ENCODE results near the gene SLC17A5.
"Not testable (repeated sequence)": the region's sequence is repeated elsewhere in the genome, so short reads cannot be mapped to it uniquely, and the experiment has no call there.

Gene SLC17A5

DNA sequence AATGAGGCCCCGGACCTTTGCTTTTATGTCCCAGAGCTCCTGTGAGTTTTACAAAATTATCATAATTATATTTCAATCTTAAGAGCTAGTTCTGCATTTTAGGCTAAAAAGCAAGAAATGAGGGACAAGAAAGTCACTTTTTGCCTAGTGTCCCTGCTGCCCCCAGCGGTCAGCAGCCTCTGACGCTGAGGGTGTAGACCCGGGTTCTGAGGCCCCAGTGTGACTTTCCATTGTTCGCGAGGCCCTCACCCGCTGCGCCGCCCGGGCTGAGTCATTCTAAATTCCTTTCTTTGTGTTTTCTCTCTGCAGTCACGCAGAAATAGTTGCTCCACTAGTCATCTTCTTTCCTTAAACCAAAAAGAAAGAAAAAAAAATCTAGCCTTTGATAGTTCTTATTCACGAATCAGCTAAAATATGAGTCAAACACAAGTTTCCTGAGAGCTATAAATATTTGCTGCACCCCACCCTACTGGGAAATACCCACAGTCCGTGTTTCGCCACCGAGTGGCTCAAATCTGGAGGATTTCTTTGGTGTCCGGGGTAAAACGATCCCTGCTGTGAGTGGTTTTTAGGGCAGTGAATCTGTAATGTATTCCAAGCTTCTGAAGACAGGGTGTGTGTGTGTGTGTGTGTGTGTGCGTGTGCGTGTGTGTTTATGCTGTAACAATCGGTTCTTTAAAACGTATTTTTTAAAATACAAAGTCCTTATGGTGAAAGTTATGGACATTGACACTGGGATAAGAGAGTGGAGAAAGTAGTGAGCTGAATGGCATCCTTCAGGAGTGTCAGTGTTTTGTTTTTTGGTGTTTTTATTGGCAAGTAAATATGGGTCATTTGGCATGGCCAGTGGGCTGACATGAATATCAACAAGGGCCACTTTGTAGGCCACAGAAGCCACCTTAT, 73.3 kb downstream of the SLC17A5 start:
- H3K4me1 ChIP-seq (ENCODE audit: control insufficient read depth, insufficient read depth, low read length) = peaks cover 41% of the 10 kb centered on the region
- no peaks in the 10 kb centered on the region for H3K27me3 ChIP-seq (ENCODE audit: control insufficient read depth, insufficient read depth, low read length)
- H3K27ac ChIP-seq (ENCODE audit: low read depth, low read length) = peak overlapping the region; percentile 100
- H3K36me3 ChIP-seq (ENCODE audit: control insufficient read depth, insufficient read depth, low read length) = no peaks in the 10 kb centered on the region
- H3K9me3 ChIP-seq (ENCODE audit: control insufficient read depth, insufficient read depth, low read length) = no peaks in the 10 kb centered on the region
- peak overlapping the region; percentile 91 for H3K9ac ChIP-seq (ENCODE audit: low read depth, low read length)
- peak overlapping the region; percentile 46 for H3K4me3 ChIP-seq (ENCODE audit: low read depth, low read length)

DNA sequence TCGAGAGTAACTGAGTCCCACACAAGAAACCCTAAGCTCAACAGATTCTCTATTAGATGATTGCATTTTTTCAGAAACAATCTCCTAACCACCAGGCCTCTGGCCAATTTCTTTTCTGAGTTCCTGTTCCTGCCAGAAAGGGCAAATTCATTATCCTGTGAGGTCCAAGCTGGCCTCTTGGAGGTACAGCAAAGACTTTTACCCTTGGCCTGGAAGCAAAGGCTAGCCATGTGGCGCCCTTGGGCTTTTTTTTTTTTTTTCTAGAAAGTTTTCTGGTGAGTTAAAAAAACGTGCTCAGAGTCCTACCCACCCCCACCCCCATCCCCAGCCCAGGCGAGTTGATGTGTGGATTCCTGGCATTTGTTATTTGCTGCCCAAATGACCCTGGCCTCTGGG, 73.9 kb downstream of the SLC17A5 start:
- no peaks in the 10 kb centered on the region for H3K36me3 ChIP-seq (ENCODE audit: control insufficient read depth, insufficient read depth, low read length)
- H3K4me1 ChIP-seq (ENCODE audit: control insufficient read depth, insufficient read depth, low read length) = peaks cover 36% of the 10 kb centered on the region
- no peaks in the 10 kb centered on the region for H3K27me3 ChIP-seq (ENCODE audit: control insufficient read depth, insufficient read depth, low read length)
- no peak overlapping the region for H3K4me3 ChIP-seq (ENCODE audit: low read depth, low read length)
- peak overlapping the region; percentile 91 for H3K9ac ChIP-seq (ENCODE audit: low read depth, low read length)
- no peaks in the 10 kb centered on the region for H3K9me3 ChIP-seq (ENCODE audit: control insufficient read depth, insufficient read depth, low read length)
- H3K27ac ChIP-seq (ENCODE audit: low read depth, low read length) = peak overlapping the region; percentile 100

DNA sequence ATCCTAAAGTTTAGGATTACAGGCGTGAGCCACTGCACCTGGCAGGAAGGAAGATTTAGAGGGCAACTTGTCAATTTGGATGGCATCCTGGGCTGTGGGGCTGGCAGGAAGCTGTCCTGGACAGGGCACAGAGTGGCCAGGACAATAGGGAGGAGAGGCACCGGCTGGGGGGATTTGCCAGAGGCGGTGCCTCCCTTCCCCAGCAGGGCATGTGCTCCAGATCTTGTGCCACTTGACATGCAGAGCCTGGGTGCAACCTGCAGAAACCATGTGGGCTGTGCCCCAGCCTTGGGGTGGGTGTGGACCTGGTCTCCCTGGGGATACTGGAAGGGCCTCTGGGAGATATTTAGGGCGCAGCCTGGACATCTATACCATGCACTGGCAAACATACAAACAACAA, 74.4 kb downstream of the SLC17A5 start:
- Histone ChIP-seq H3K4me1 (ENCODE audit: control insufficient read depth, insufficient read depth, low read length) (peaks cover 36% of the 10 kb centered on the region), H3K9me3 (ENCODE audit: control insufficient read depth, insufficient read depth, low read length) (no peaks in the 10 kb centered on the region; the same call in 1 of the 2 replicates), H3K27me3 (ENCODE audit: control insufficient read depth, insufficient read depth, low read length) (no peaks in the 10 kb centered on the region), H3K4me3 (ENCODE audit: low read depth, low read length) (no peak overlapping the region), H3K9ac (ENCODE audit: low read depth, low read length) (peak overlapping the region; percentile 91), H3K36me3 (ENCODE audit: control insufficient read depth, insufficient read depth, low read length) (no peaks in the 10 kb centered on the region), H3K27ac (ENCODE audit: low read depth, low read length) (peak overlapping the region; percentile 100)

DNA sequence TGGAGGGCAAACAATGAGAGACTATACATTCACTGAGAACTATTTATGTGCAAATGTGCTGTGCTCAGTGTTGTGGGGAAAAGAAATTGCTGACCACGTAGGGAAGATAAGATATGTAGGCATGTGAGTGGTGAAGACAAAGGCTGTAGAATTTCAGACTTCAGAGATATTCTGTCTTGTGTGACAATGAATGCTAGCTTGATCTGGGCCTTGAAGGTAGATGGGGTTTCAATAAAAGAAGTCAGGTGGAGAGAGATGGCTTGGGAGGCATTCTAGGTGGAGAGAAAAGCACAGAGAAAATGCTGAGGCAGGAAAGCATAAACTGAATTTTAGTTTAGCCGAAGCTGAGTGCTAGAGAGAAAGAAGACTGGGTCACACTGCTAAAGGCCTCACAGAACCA, 76.1 kb downstream of the SLC17A5 start:
- H3K27ac ChIP-seq (ENCODE audit: low read depth, low read length) = peak overlapping the region; percentile 78
- peak overlapping the region; percentile 55; the same call in 1 of the 2 replicates for H3K9ac ChIP-seq (ENCODE audit: low read depth, low read length)
- H3K4me3 ChIP-seq (ENCODE audit: low read depth, low read length) = no peak overlapping the region
- peaks cover 36% of the 10 kb centered on the region for H3K4me1 ChIP-seq (ENCODE audit: control insufficient read depth, insufficient read depth, low read length)
- H3K36me3 ChIP-seq (ENCODE audit: control insufficient read depth, insufficient read depth, low read length) = no peaks in the 10 kb centered on the region
- no peaks in the 10 kb centered on the region; the same call in 1 of the 2 replicates for H3K9me3 ChIP-seq (ENCODE audit: control insufficient read depth, insufficient read depth, low read length)
- H3K27me3 ChIP-seq (ENCODE audit: control insufficient read depth, insufficient read depth, low read length) = no peaks in the 10 kb centered on the region

DNA sequence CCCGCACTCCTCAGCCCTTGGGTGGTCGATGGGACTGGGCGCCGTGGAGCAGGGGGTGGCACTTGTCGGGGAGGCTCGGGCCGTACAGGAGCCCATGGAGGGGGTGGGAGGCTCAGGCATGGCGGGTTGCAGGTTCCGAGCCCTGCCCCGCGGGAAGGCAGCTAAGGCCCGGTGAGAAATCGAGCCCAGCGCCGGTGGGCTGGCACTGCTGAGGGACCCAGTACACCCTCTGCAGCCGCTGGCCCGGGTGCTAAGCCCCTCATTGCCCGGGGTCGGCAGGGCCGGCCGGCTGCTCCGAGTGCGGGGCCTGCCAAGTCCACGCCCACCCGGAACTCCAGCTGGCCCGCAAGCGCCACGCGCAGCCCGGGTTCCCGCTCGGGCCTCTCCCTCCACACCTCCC, 81.3 kb downstream of the SLC17A5 start:
- not testable (repeated sequence) for H3K4me3 ChIP-seq (ENCODE audit: low read depth, low read length); H3K27ac ChIP-seq (ENCODE audit: low read depth, low read length); H3K27me3 ChIP-seq (ENCODE audit: control insufficient read depth, insufficient read depth, low read length); H3K9ac ChIP-seq (ENCODE audit: low read depth, low read length); H3K9me3 ChIP-seq (ENCODE audit: control insufficient read depth, insufficient read depth, low read length); H3K36me3 ChIP-seq (ENCODE audit: control insufficient read depth, insufficient read depth, low read length); H3K4me1 ChIP-seq (ENCODE audit: control insufficient read depth, insufficient read depth, low read length)

DNA sequence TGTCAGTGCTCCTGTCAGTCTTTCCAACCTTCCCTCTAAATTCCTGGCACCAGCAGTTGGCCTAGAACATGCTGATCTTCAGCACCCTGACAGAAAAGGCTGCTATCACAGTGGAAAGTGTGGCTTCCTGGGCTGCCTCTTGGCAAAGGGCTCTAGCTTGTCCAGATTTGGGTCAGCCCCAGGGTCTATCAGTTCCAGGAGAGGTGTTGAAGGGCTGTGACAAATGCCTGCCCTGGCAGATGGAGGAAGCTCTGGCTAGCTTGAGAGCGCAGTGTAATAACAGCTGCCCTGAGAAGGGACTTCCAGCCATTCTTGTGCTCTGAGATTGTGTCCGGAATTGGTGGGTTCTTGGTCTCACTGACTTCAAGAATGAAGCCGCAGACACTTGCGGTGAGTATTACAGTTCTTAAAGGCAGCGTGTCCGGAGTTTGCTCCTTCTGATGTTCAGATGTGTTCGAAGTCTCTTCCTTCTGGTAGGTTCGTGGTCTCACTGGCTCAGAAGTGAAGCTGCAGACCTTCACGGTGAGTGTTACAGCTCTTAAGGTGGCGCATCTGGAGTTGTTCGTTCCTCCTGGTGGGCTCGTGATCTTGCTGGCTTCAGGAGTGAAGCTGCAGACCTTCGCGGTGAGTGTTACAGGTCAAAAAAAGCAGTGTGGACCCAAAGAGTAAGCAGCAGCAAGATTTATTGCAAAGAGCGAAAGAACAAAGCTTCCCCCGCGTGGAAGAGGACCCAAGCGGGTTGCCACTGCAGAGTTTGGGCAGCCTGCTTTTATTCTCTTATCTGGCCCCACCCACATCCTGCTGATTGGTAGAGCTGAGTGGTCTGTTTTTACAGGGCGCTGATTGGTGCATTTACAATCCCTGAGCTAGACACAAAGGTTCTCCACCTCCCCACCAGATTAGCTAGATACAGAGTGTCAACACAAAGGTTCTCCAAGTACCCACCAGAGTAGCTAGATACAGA, 82.3 kb downstream of the SLC17A5 start:
- H3K27ac ChIP-seq (ENCODE audit: low read depth, low read length); H3K4me1 ChIP-seq (ENCODE audit: control insufficient read depth, insufficient read depth, low read length); H3K36me3 ChIP-seq (ENCODE audit: control insufficient read depth, insufficient read depth, low read length); H3K4me3 ChIP-seq (ENCODE audit: low read depth, low read length); H3K27me3 ChIP-seq (ENCODE audit: control insufficient read depth, insufficient read depth, low read length); H3K9ac ChIP-seq (ENCODE audit: low read depth, low read length); H3K9me3 ChIP-seq (ENCODE audit: control insufficient read depth, insufficient read depth, low read length): not testable (repeated sequence)

DNA sequence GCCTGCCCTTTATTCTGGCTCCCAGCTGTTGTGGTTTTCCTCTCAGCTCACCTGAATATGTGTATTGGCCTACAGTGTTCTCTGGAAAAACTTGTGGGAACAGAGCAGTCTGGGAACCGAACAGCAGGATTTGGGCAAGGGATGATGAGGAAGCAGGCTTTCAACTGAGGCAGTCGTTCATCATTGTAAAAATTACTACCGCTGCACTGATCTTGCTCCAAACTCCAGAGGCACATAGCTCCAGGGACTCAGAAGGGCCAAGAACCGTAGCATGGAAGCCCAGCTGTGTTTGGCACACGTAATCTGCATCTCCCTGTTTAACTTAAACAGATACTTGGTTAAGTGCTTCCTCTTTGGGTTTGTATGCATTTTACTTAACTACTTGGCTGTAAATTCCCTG, 84.7 kb downstream of the SLC17A5 start:
- no peak overlapping the region for H3K27ac ChIP-seq (ENCODE audit: low read depth, low read length)
- no peak overlapping the region for H3K4me3 ChIP-seq (ENCODE audit: low read depth, low read length)
- H3K9ac ChIP-seq (ENCODE audit: low read depth, low read length) = no peak overlapping the region
- no peaks in the 10 kb centered on the region for H3K9me3 ChIP-seq (ENCODE audit: control insufficient read depth, insufficient read depth, low read length)
- H3K36me3 ChIP-seq (ENCODE audit: control insufficient read depth, insufficient read depth, low read length) = no peaks in the 10 kb centered on the region
- H3K4me1 ChIP-seq (ENCODE audit: control insufficient read depth, insufficient read depth, low read length) = peaks cover 20% of the 10 kb centered on the region
- no peaks in the 10 kb centered on the region for H3K27me3 ChIP-seq (ENCODE audit: control insufficient read depth, insufficient read depth, low read length)

DNA sequence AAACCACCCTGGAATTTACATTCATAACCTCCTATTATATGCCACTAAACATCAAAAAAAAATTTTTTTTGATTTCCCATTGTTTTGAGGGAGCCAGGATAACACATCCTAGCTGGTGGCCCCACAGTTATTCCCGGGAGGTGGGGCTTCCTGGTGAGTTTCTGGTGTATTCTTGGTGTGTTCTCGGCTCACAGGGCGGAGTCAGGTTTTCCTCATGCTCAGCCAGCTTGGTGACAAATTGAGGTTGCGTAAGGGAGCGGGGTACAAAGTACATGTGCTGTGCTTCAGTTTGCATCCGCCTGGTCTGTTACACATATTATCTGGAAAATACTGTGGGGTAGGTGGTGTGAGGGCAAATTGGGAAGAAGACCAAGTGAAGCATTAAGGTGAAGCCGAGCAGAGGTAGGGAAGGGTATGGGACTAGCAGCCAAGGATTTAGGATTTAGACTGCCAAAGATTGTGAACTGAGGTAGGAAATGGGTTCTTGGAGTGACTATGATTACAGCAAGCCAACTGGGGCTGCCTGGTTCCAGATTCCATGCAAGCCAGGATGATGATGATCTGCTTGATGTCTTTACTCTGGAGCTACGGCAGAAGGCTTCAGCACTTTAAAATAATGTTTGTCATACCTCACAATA, 86.7 kb downstream of the SLC17A5 start:
- Histone ChIP-seq H3K27me3 (ENCODE audit: control insufficient read depth, insufficient read depth, low read length) (no peaks in the 10 kb centered on the region), H3K36me3 (ENCODE audit: control insufficient read depth, insufficient read depth, low read length) (no peaks in the 10 kb centered on the region), H3K4me3 (ENCODE audit: low read depth, low read length) (no peak overlapping the region), H3K27ac (ENCODE audit: low read depth, low read length) (peak overlapping the region; percentile 81), H3K9me3 (ENCODE audit: control insufficient read depth, insufficient read depth, low read length) (no peaks in the 10 kb centered on the region), H3K9ac (ENCODE audit: low read depth, low read length) (no peak overlapping the region), H3K4me1 (ENCODE audit: control insufficient read depth, insufficient read depth, low read length) (peaks cover 20% of the 10 kb centered on the region)

DNA sequence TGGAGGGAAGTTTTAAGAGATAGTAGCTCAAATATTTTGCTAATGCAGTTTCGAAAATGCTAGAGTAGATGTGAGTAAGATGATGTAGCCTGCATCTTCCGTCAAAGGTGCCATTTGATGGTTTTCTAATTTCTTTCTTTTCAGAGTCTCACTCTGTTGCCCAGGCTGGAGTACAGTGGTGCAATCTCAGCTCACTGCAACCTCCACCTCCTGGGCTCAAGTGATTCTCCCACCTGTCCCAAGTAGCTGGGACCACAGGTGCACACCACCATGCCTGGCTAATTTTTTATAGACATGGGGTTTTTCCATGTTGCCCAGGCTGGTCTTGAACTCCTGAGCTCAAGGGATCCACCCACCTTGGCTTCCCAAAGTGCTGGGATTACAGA, 87.3 kb downstream of the SLC17A5 start:
- not testable (repeated sequence) for H3K36me3 ChIP-seq (ENCODE audit: control insufficient read depth, insufficient read depth, low read length); H3K4me3 ChIP-seq (ENCODE audit: low read depth, low read length); H3K27me3 ChIP-seq (ENCODE audit: control insufficient read depth, insufficient read depth, low read length); H3K9me3 ChIP-seq (ENCODE audit: control insufficient read depth, insufficient read depth, low read length)
- peak overlapping the region; percentile 21; the same call in 1 of the 2 replicates for H3K9ac ChIP-seq (ENCODE audit: low read depth, low read length)
- H3K4me1 ChIP-seq (ENCODE audit: control insufficient read depth, insufficient read depth, low read length) = peaks cover 20% of the 10 kb centered on the region
- peak overlapping the region; percentile 81 for H3K27ac ChIP-seq (ENCODE audit: low read depth, low read length)

DNA sequence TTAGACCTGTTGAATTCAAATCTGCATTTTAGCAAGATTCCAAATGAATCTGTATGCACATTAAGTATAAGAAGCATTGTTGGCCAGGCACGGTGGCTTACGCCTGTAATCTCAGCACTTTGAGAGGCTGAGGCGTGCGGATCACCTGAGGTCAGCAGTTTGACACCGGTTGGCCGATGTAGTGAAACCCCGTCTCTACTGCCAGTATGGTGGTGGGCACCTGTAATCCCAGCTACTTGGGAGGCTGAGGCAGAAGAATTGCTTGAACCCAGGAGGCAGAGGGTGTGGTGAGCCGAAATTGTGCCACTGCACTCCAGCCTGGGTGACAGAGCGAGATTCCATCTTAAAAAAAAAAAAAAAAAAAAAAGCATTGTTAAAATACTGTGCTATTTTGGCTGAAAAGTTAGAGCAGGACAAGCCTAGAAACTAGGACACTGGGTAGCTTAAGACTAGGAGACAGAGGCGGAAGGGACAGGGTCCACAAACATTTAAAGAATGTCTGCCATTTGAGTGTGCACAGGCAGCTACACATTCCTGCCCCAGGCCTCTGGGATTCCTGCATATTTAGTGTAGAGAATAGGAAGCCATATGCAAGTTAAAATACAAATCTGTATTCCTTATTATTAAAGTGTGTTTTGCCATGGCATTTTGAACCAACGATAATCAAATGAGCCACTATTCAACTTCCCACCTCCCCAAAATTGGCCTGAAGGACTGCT, 87.9 kb downstream of the SLC17A5 start:
- Histone ChIP-seq H3K9ac (ENCODE audit: low read depth, low read length) (peak overlapping the region; percentile 21; the same call in 1 of the 2 replicates), H3K27ac (ENCODE audit: low read depth, low read length) (peak overlapping the region; percentile 81), H3K4me3 (ENCODE audit: low read depth, low read length) (no peak overlapping the region), H3K27me3 (ENCODE audit: control insufficient read depth, insufficient read depth, low read length) (no peaks in the 10 kb centered on the region), H3K36me3 (ENCODE audit: control insufficient read depth, insufficient read depth, low read length) (no peaks in the 10 kb centered on the region), H3K9me3 (ENCODE audit: control insufficient read depth, insufficient read depth, low read length) (no peaks in the 10 kb centered on the region), H3K4me1 (ENCODE audit: control insufficient read depth, insufficient read depth, low read length) (peaks cover 20% of the 10 kb centered on the region)
